H1 (cell line): ENCODE measurements around the gene KBTBD3. TPM values are rescaled to one million over a fixed set of nuclear protein-coding genes. Genes with fewer than 3 reads are reported as not detected.

Experiments used
- CTCF ChIA-PET: fragments of 300-600 bp; sonication (Branson Sonifier 250); formaldehyde crosslinking; loops from one replicate; lab custom pipeline; 2021; ENCODE audit not compliant: partially characterized antibody; lab: Charles Lee
- POLR2A ChIA-PET: fragments of 300-600 bp; sonication (Branson Sonifier 250); formaldehyde crosslinking; loops from one replicate; lab custom pipeline; 2021; ENCODE audit warnings: inconsistent platforms; ENCODE audit not compliant: partially characterized antibody; lab: Charles Lee
- DNase-seq, 2 experiments: peaks; one replicate each; pipeline versions ENCODE4 v3.0.0 to v3.0.0-alpha.2; 2010 to 2022; ENCODE audit warnings: low spot score in 2 of 2, low read depth in 1 of 2, mixed read lengths in 1 of 2
- FAIRE-seq: peaks from 2 replicates; lab custom pipeline; 2011; peaks lifted over from hg19 to GRCh38; lab: Jason Lieb, UNC
- H2AFZ ChIP-seq: 2 replicates; pipeline ENCODE4 v1.8.1; 2012; ENCODE audit warnings: low read length, inconsistent platforms
- H2AK5ac ChIP-seq: 2 replicates; pipeline ENCODE4 v1.6.1; 2013; ENCODE audit warnings: low read depth, low read length
- H2BK120ac ChIP-seq: replicated peaks from 2 replicates; pipeline ENCODE3; 2013; ENCODE audit warnings: low read depth, low read length, inconsistent platforms
- H2BK12ac ChIP-seq: 2 replicates; pipeline ENCODE4 v1.6.1; 2013; ENCODE audit warnings: low read depth, low read length
- H2BK15ac ChIP-seq: 2 replicates; pipeline ENCODE4 v1.6.1; 2013; ENCODE audit warnings: low read length
- H2BK20ac ChIP-seq: 2 replicates; pipeline ENCODE4 v1.6.1; 2013; ENCODE audit warnings: low read length
- H2BK5ac ChIP-seq: 2 replicates; pipeline ENCODE4 v1.6.1; 2013; ENCODE audit warnings: low read depth, low read length
- H3K14ac ChIP-seq: 2 replicates; pipeline ENCODE4 v1.6.1; 2013; ENCODE audit warnings: inconsistent platforms; ENCODE audit not compliant: insufficient read length
- H3K18ac ChIP-seq: 2 replicates; pipeline ENCODE4 v1.6.1; 2013; ENCODE audit warnings: low read length; ENCODE audit errors: extremely low read depth
- H3K23ac ChIP-seq: 2 replicates; pipeline ENCODE4 v1.6.1; 2013; ENCODE audit warnings: inconsistent platforms; ENCODE audit not compliant: insufficient read length
- H3K23me2 ChIP-seq: 2 replicates; pipeline ENCODE4 v1.6.1; 2013; ENCODE audit warnings: low read depth, low read length
- H3K27ac ChIP-seq: 2 replicates; pipeline ENCODE4 v1.6.1; 2011; ENCODE audit warnings: low read depth, low read length, inconsistent platforms
- H3K27me3 ChIP-seq, 4 experiments: replicated peaks in 1 of 4; 1 replicate in 1 of 4; 2 replicates in 3 of 4; pipeline versions ENCODE4 v1.6.1 to v1.8.1; 2011 to 2013; ENCODE audit warnings: low read length in 3 of 4, mild to moderate bottlenecking in 3 of 4, inconsistent platforms in 2 of 4, mixed read lengths in 2 of 4, moderate library complexity in 1 of 4; ENCODE audit not compliant: control insufficient read depth in 3 of 4, insufficient read depth in 3 of 4; ENCODE audit errors: extremely low read depth in 1 of 4
- H3K36me3 ChIP-seq, 4 experiments: 2 replicates each; pipeline versions ENCODE4 v1.6.1 to v1.8.1; 2011 to 2013; ENCODE audit warnings: mild to moderate bottlenecking in 4 of 4, low read length in 3 of 4, moderate library complexity in 2 of 4, control low read depth in 1 of 4, inconsistent platforms in 1 of 4; ENCODE audit not compliant: insufficient read depth in 4 of 4, control insufficient read depth in 2 of 4
- H3K4ac ChIP-seq: replicated peaks from 2 replicates; pipeline ENCODE3; 2013; ENCODE audit warnings: low read length, low read depth, mixed read lengths, inconsistent platforms; ENCODE audit not compliant: insufficient read length
- H3K4me1 ChIP-seq, 4 experiments: replicated peaks in 1 of 4; 1 replicate in 1 of 4; 2 replicates in 3 of 4; pipeline versions ENCODE4 v1.6.1 to v1.8.1; 2011 to 2013; ENCODE audit warnings: low read length in 3 of 4, inconsistent platforms in 2 of 4, mixed read lengths in 1 of 4; ENCODE audit not compliant: insufficient read depth in 4 of 4, control insufficient read depth in 3 of 4
- H3K4me2 ChIP-seq, 2 experiments: 2 replicates each; pipeline versions ENCODE4 v1.6.1 to v1.8.1; 2011 to 2013; ENCODE audit warnings: low read depth in 2 of 2, low read length in 2 of 2, control low read depth in 1 of 2, inconsistent platforms in 1 of 2, mild to moderate bottlenecking in 1 of 2; ENCODE audit not compliant: insufficient read depth in 1 of 2
- H3K4me3 ChIP-seq, 4 experiments: fragments of 200-600, 300-600 bp in 1 of 4; sonication (generic), shearing (Covaris generic), sonication (Bioruptor Twin) in 1 of 4; 2 replicates each; pipeline versions ENCODE4 v1.5.1 to v1.8.1; 2011 to 2016; ENCODE audit warnings: low read length in 4 of 4, low read depth in 3 of 4, control low read depth in 2 of 4, inconsistent platforms in 2 of 4, mild to moderate bottlenecking in 2 of 4, mixed read lengths in 1 of 4, moderate library complexity in 1 of 4; ENCODE audit not compliant: insufficient read depth in 2 of 4; ENCODE audit errors: extremely low read depth in 1 of 4
- H3K56ac ChIP-seq: replicated peaks from 2 replicates; pipeline ENCODE3; 2013; ENCODE audit warnings: low read depth, mild to moderate bottlenecking, mixed read lengths, low read length, inconsistent platforms; ENCODE audit not compliant: insufficient read length
- H3K79me1 ChIP-seq: 2 replicates; pipeline ENCODE4 v1.6.1; 2013; ENCODE audit warnings: low read depth, low read length, control low read depth
- H3K79me2 ChIP-seq, 2 experiments: 2 replicates each; pipeline versions ENCODE4 v1.6.1 to v1.8.1; 2012 to 2013; ENCODE audit warnings: low read length in 2 of 2, mild to moderate bottlenecking in 2 of 2, inconsistent platforms in 1 of 2; ENCODE audit not compliant: insufficient read depth in 2 of 2, control insufficient read depth in 1 of 2
- H3K9ac ChIP-seq, 4 experiments: replicated peaks in 1 of 4; 1 replicate in 1 of 4; 2 replicates in 3 of 4; pipeline versions ENCODE4 v1.6.1 to v1.8.1; 2011 to 2013; ENCODE audit warnings: low read depth in 3 of 4, low read length in 3 of 4, control low read depth in 2 of 4, mild to moderate bottlenecking in 2 of 4, moderate library complexity in 2 of 4, inconsistent platforms in 1 of 4; ENCODE audit errors: extremely low read depth in 1 of 4
- H3K9me3 ChIP-seq, 2 experiments: 2 replicates each; pipeline versions ENCODE4 v1.6.1 to v1.8.1; 2012 to 2013; ENCODE audit warnings: mild to moderate bottlenecking in 2 of 2, moderate library complexity in 2 of 2, control low read depth in 1 of 2, inconsistent platforms in 1 of 2, low read depth in 1 of 2, low read length in 1 of 2, mixed read lengths in 1 of 2; ENCODE audit not compliant: insufficient read depth in 2 of 2
- H4K20me1 ChIP-seq, 2 experiments: replicated peaks in 1 of 2; 2 replicates each; pipeline versions ENCODE3 to v1.8.1; 2011 to 2013; ENCODE audit warnings: inconsistent platforms in 2 of 2, low read length in 2 of 2, mild to moderate bottlenecking in 1 of 2; ENCODE audit not compliant: insufficient read depth in 2 of 2, control insufficient read depth in 1 of 2
- H4K5ac ChIP-seq: 2 replicates; pipeline ENCODE4 v1.6.1; 2013; ENCODE audit warnings: low read length, low read depth, mixed read lengths, inconsistent platforms; ENCODE audit not compliant: insufficient read length
- H4K8ac ChIP-seq: 2 replicates; pipeline ENCODE4 v1.8.0; 2013; ENCODE audit warnings: mild to moderate bottlenecking, moderate library complexity, low read length, inconsistent platforms; ENCODE audit not compliant: insufficient read depth; ENCODE audit errors: extremely low read depth
- H4K91ac ChIP-seq: replicated peaks from 2 replicates; pipeline ENCODE3; 2013; ENCODE audit warnings: low read length, mixed read lengths, inconsistent platforms; ENCODE audit not compliant: insufficient read length
- ATF2 ChIP-seq: IDR thresholded peaks from 2 replicates; pipeline ENCODE4 v1.6.1; 2012; ENCODE audit warnings: low read length, inconsistent platforms
- BACH1 ChIP-seq: IDR thresholded peaks from 2 replicates; pipeline ENCODE4 v1.6.1; 2012; ENCODE audit warnings: low read length, improper control_type of control experiment
- CBX8 ChIP-seq: fragments of 300-800, 300-1000 bp; sonication (generic); IDR thresholded peaks from 2 replicates; pipeline ENCODE4 v1.7.1; 2016; ENCODE audit warnings: low read depth, low read length, borderline replicate concordance
- CHD1 ChIP-seq: IDR thresholded peaks from 2 replicates; pipeline ENCODE4 v1.6.1; 2012; ENCODE audit warnings: low read depth, low read length, improper control_type of control experiment
- CHD2 ChIP-seq: IDR thresholded peaks from 2 replicates; pipeline ENCODE4 v1.6.1; 2012; ENCODE audit warnings: low read length, improper control_type of control experiment
- CTBP2 ChIP-seq: IDR thresholded peaks from 2 replicates; pipeline ENCODE4 v1.7.0; 2011; ENCODE audit warnings: borderline replicate concordance, mild to moderate bottlenecking, moderate library complexity, mixed read lengths, low read length; ENCODE audit not compliant: insufficient read depth, insufficient read length
- GTF2F1 ChIP-seq: IDR thresholded peaks from 2 replicates; pipeline ENCODE4 v1.6.1; 2012; ENCODE audit warnings: low read depth, low read length, improper control_type of control experiment, borderline replicate concordance
- HDAC2 ChIP-seq, 2 experiments: fragments of 300-600 bp in 1 of 2; sonication (generic) in 1 of 2; IDR thresholded peaks; 2 replicates each; pipeline ENCODE4 v1.6.1; 2011 to 2012; ENCODE audit warnings: low read depth in 2 of 2, low read length in 2 of 2, mild to moderate bottlenecking in 2 of 2, moderate library complexity in 2 of 2, borderline replicate concordance in 1 of 2, inconsistent platforms in 1 of 2
- POU5F1 ChIP-seq: IDR thresholded peaks from 2 replicates; pipeline ENCODE4 v1.6.1; 2011; ENCODE audit warnings: low read depth, mild to moderate bottlenecking, low read length, moderate library complexity
- RAD21 ChIP-seq, 2 experiments: IDR thresholded peaks in 1 of 2; conservative IDR thresholded peaks in 1 of 2; 2 replicates each; pipeline ENCODE4 v1.6.1; 2011; ENCODE audit warnings: low read depth in 2 of 2, low read length in 2 of 2, improper control_type of control experiment in 1 of 2, inconsistent platforms in 1 of 2, mild to moderate bottlenecking in 1 of 2, moderate library complexity in 1 of 2
- RBBP5 ChIP-seq: IDR thresholded peaks from 2 replicates; pipeline ENCODE4 v1.7.1; 2012; ENCODE audit warnings: low read depth, mild to moderate bottlenecking, inconsistent platforms, low read length, moderate library complexity, borderline replicate concordance
- RXRA ChIP-seq: IDR thresholded peaks from 2 replicates; pipeline ENCODE4 v1.6.1; 2011; ENCODE audit warnings: low read depth, mild to moderate bottlenecking, low read length, moderate library complexity; ENCODE audit not compliant: insufficient read depth
- SP1 ChIP-seq: IDR thresholded peaks from 2 replicates; pipeline ENCODE4 v1.6.1; 2011; ENCODE audit warnings: low read depth, low read length
- WGBS, 2 experiments: shearing (Covaris generic) in 1 of 2; methylation state at CpG; one replicate each; pipeline versions ENCODE4 v1.1.6 to v1.1.7; 2013 to 2015; ENCODE audit warnings: low lambda C conversion rate in 2 of 2, mixed read lengths in 2 of 2, inconsistent platforms in 1 of 2, low coverage in 1 of 2, missing lambda C conversion rate in 1 of 2; ENCODE audit not compliant: insufficient replicate concordance in 2 of 2, insufficient coverage in 1 of 2, insufficient read length in 1 of 2; ENCODE audit errors: extremely low coverage in 1 of 2, missing lambda C conversion rate in 1 of 2; 5-methylcytosine and 5-hydroxymethylcytosine counted together
- polyA plus RNA-seq, 7 experiments: library from polyadenylated mRNA; depleted of rRNA in 3 of 7; stranded (reverse) in 5 of 7; unstranded in 2 of 7; fragments of >200 nt in 5 of 7; fragments of 200-250 nt in 2 of 7; gene quantifications; 1 replicate in 5 of 7; 2 replicates in 1 of 7; 4 replicates in 1 of 7; pipeline versions ENCODE4 v1.2.1 to v1.2.3, GENCODE V29; 2011 to 2013; ENCODE audit warnings: missing spikeins in 2 of 7, mixed read lengths in 2 of 7
- total RNA-seq: library from RNA; stranded (reverse); fragmentation: NEBNext Ultra II Directional; extraction: Animal tissue kit (Norgen Biotek cat#: 25700); gene quantifications from 2 replicates; pipeline ENCODE4 v1.2.1, GENCODE V29; 2021

KBTBD3 gene
- total and polyA plus RNA-seq, 2 of the 8 experiments (the other 6 are each of a cell fraction or from before 2014, with no cell fraction given), result 1.2 to 6.1 TPM

- CTCF ChIA-PET, result no interaction called here
- no peak for FAIRE-seq
- TF ChIP-seq BACH1, result no peak
- no peak for TF ChIP-seq CTBP2
- TF ChIP-seq CHD2, result no peak
- TF ChIP-seq RAD21 (IDR thresholded peaks at IDR 0.05 in 1 of 2, conservative IDR thresholded peaks at IDR 0.05 in 1 of 2; ENCODE audit: low read depth in 2 of 2, low read length in 2 of 2), result no peak
- TF ChIP-seq CBX8, result no peak
- TF ChIP-seq RBBP5, result no peak
- no peak for TF ChIP-seq SP1
- TF ChIP-seq CHD1, result no peak
- TF ChIP-seq HDAC2 (IDR thresholded peaks at IDR 0.05; ENCODE audit: borderline replicate concordance in 1 of 2, low read depth in 2 of 2, low read length in 2 of 2), result no peak
- no peak for TF ChIP-seq POU5F1
- TF ChIP-seq ATF2, result no peak
- no peak for TF ChIP-seq GTF2F1
- TF ChIP-seq RXRA, result no peak
These were observed 26.0 kb downstream of the KBTBD3 start for GRCh38 chr11:106051103-106051502.

More at GRCh38 chr11:106051103-106051502, 26.0 kb downstream of the KBTBD3 start:
- H3K56ac ChIP-seq, result no peak overlapping the region
- H2BK20ac ChIP-seq, result no peak overlapping the region
- no peak overlapping the region for H2AK5ac ChIP-seq
- no peak overlapping the region for H3K27ac ChIP-seq
- H2BK12ac ChIP-seq, result no peak overlapping the region
- no peaks in the 10 kb centered on the region for H3K27me3 ChIP-seq
- no peaks in the 10 kb centered on the region for H3K9me3 ChIP-seq
- H3K4ac ChIP-seq, result no peak overlapping the region
- no peak for DNase-seq
- H4K5ac ChIP-seq, result no peak overlapping the region
- H4K8ac ChIP-seq, result no peak overlapping the region
- H3K79me2 ChIP-seq, result no peaks in the 10 kb centered on the region
- no peak overlapping the region for H2BK5ac ChIP-seq
- no peak overlapping the region for H2AFZ ChIP-seq
- H3K18ac ChIP-seq, result no peak overlapping the region
- no peak overlapping the region for H4K91ac ChIP-seq
- H2BK15ac ChIP-seq, result no peak overlapping the region
- no peak overlapping the region for H2BK120ac ChIP-seq
- H3K23ac ChIP-seq, result no peak overlapping the region
- no peak overlapping the region for H3K4me3 ChIP-seq
- no peak overlapping the region for H3K14ac ChIP-seq
- peaks cover 0 to 6% (median 0%) of the 10 kb centered on the region in 4 experiments; a peak in 1 of 7 replicates for H3K4me1 ChIP-seq
- no peaks in the 10 kb centered on the region for H3K79me1 ChIP-seq
- no peaks in the 10 kb centered on the region for H4K20me1 ChIP-seq
- no peaks in the 10 kb centered on the region for H3K23me2 ChIP-seq
- POLR2A ChIA-PET, result no interaction called here
- no peak overlapping the region for H3K9ac ChIP-seq
- 90% methylated on average over 2 of the region's 2 CpGs; no CpG with 5 or more reads in 1 of the 2 experiments for WGBS, 2 experiments
- no peaks in the 10 kb centered on the region for H3K36me3 ChIP-seq
- H3K4me2 ChIP-seq, result no peak overlapping the region
